PC-3 (cell line): Measurements from ENCODE around the gene PDC. TPM values are rescaled to one million over a fixed set of nuclear protein-coding genes. Genes with fewer than 3 reads are reported as not detected.
A peak's percentile ranks its signal among the peaks of the same experiment; 100 is the strongest.

ENCODE experiments used
- ATAC-seq: fragments of 200-7000 bp; cut with Tn5 transposase; 2 replicates; pipeline ENCODE4 v1.9.1; 2020; ENCODE audit warnings: mild to moderate bottlenecking, moderate library complexity
- BruUV-seq: library from RNA; stranded (reverse); fragments of 400-500 nt; replicated peaks from 2 replicates; lab custom pipeline; 2021; lab: Mats Ljungman, UMichigan
- CTCF ChIA-PET: fragments of 300-600 bp; sonication (Branson Sonifier 250); formaldehyde crosslinking; loops from one replicate; lab custom pipeline; 2022; ENCODE audit warnings: antibody characterized with exemption; lab: Charles Lee
- POLR2A ChIA-PET: fragments of 300-600 bp; sonication (Branson Sonifier 250); formaldehyde crosslinking; loops from one replicate; lab custom pipeline; 2022; ENCODE audit warnings: antibody characterized with exemption; ENCODE audit not compliant: unreplicated experiment; lab: Charles Lee
- DNase-seq: peaks from one replicate; pipeline ENCODE4 v3.0.0-alpha.2; 2015
- H2AFZ ChIP-seq: fragments of 300-600 bp; sonication (generic); 2 replicates; pipeline ENCODE4 v1.6.0; 2016; ENCODE audit warnings: antibody characterized with exemption, low read length
- H3F3A ChIP-seq: fragments of 300-600 bp; sonication (generic); one replicate; pipeline ENCODE4 v1.6.0; 2017; ENCODE audit warnings: antibody characterized with exemption, low read length, control low read depth, mild to moderate bottlenecking; ENCODE audit not compliant: unreplicated experiment
- H3K27ac ChIP-seq: fragments of 300-600 bp; sonication (generic); 2 replicates; pipeline ENCODE4 v1.5.1; 2016; ENCODE audit warnings: mild to moderate bottlenecking, low read length
- H3K27me3 ChIP-seq: fragments of 300-600 bp; sonication (generic); 2 replicates; pipeline ENCODE4 v1.6.1; 2016; ENCODE audit warnings: low read length, mixed read lengths
- H3K36me3 ChIP-seq: fragments of 300-600 bp; sonication (generic); 2 replicates; pipeline ENCODE4 v1.6.1; 2016; ENCODE audit warnings: low read depth, mixed run types, low read length, mixed read lengths
- H3K4me1 ChIP-seq: fragments of 300-600 bp; sonication (generic); 2 replicates; pipeline ENCODE4 v1.5.1; 2016; ENCODE audit warnings: low read length; ENCODE audit not compliant: insufficient read depth
- H3K4me2 ChIP-seq: fragments of 300-600 bp; sonication (generic); 2 replicates; pipeline ENCODE4 v1.6.0; 2016; ENCODE audit warnings: low read length
- H3K4me3 ChIP-seq: fragments of 300-600 bp; sonication (generic); 2 replicates; pipeline ENCODE4 v1.5.1; 2016; ENCODE audit warnings: mild to moderate bottlenecking, low read length, mixed read lengths
- H3K79me2 ChIP-seq: fragments of 300-600 bp; sonication (generic); 2 replicates; pipeline ENCODE4 v1.6.1; 2017; ENCODE audit warnings: low read length, mixed read lengths
- H3K9ac ChIP-seq: fragments of 300-600 bp; sonication (generic); 2 replicates; pipeline ENCODE4 v1.6.0; 2016; ENCODE audit warnings: mild to moderate bottlenecking, low read length
- H3K9me2 ChIP-seq: fragments of 300-600 bp; sonication (generic); replicated peaks from 2 replicates; pipeline ENCODE4 v1.6.1; 2016; ENCODE audit warnings: mixed run types, low read length, mixed read lengths
- H3K9me3 ChIP-seq: fragments of 300-600 bp; sonication (generic); 2 replicates; pipeline ENCODE4 v1.6.1; 2016; ENCODE audit warnings: low read length, mixed read lengths
- H4K20me1 ChIP-seq: fragments of 300-600 bp; sonication (generic); 2 replicates; pipeline ENCODE4 v1.6.1; 2016; ENCODE audit warnings: low read length, mixed read lengths
- EZH2 ChIP-seq: fragments of 300-600 bp; sonication (generic); IDR thresholded peaks from one replicate; pipeline ENCODE4 v1.6.1; 2017; ENCODE audit warnings: antibody characterized with exemption, mild to moderate bottlenecking, low read length; ENCODE audit not compliant: unreplicated experiment
- EZH2phosphoT487 ChIP-seq: fragments of 300-600 bp; sonication (generic); IDR thresholded peaks from 2 replicates; pipeline ENCODE4 v1.6.1; 2018; ENCODE audit warnings: mild to moderate bottlenecking, antibody characterized with exemption, low read length, borderline replicate concordance
- intact Hi-C: fragments of 100-400 bp; cut with micrococcal nuclease; formaldehyde crosslinking; loops from 2 replicates; pipeline ENCODE4 v1.9.0; 2023
- total RNA-seq: library from RNA; depleted of rRNA; stranded (reverse); fragments of >200 nt; gene quantifications from 2 replicates; pipeline ENCODE4 v1.2.3, GENCODE V29; 2014
- TF ChIP-seq, protein P1 (sequence below): fragments of 300-600 bp; sonication (generic); conservative IDR thresholded peaks from 2 replicates; pipeline ENCODE4 v1.5.1; 2017; ENCODE audit warnings: antibody characterized with exemption, low read depth, mild to moderate bottlenecking, low read length

Gene PDC
- total RNA-seq, 1 experiment from 2014 or later: not detected

DNA sequence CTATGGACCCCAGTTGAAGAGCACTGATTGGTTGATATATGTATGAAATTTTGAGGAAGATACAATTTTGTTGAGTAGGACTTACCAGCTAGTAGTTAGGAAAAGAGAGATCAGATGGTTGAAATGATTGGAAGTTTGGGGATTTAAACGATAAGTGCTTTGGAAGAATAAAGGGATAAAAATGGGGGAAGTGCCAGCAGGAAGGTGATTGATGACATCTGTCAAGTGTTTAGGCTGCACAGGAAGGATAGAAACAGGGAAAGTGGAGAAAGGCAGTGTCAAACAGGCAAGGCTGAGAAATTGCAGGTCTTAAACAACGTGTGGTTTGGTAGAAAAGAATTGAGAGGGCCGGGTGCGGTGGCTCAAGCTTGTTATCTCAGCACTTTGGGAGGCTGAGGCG, 22.3 kb downstream of the PDC start:
- Histone ChIP-seq H3K9ac (no peak overlapping the region), H3K27ac (no peak overlapping the region), H3K4me3 (no peak overlapping the region), H3K9me2 (no peaks in the 10 kb centered on the region), H3K4me1 (peaks cover 17% of the 10 kb centered on the region; the same call in 1 of the 2 replicates), H2AFZ (no peak overlapping the region), H3K4me2 (no peak overlapping the region), H3K36me3 (no peaks in the 10 kb centered on the region), H3K9me3 (no peaks in the 10 kb centered on the region), H3F3A (no peaks in the 10 kb centered on the region), H4K20me1 (no peaks in the 10 kb centered on the region), H3K27me3 (no peaks in the 10 kb centered on the region), H3K79me2 (no peaks in the 10 kb centered on the region)
- POLR2A ChIA-PET: no interaction called here
- DNase-seq (no peak), ATAC-seq (no peak)
- no TSS peak for BruUV-seq
- intact Hi-C loops: no loop called here
- CTCF ChIA-PET: no interaction called here
- TF ChIP-seq EZH2 (no peak), EZH2phosphoT487 (no peak)

DNA sequence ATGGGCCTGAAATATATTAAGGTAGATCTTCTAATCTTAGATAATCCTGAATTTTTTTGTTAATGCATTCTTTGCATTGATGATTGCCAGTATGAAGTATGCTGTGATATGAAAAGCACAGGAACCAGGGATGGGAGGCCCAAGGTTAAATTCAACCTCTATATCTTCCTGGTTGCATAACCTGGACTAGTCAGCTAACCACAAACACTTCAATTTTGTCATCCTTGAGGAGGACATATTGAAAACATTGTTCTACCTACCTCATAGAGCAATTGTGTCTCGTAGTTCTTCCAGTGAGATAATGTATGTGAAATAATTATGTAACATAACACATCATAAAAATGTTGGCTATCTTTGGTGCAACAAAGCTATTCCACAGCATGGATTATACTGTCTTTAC, 25.6 kb downstream of the PDC start:
- Histone ChIP-seq H3K9me3 (no peaks in the 10 kb centered on the region), H3K4me2 (no peak overlapping the region), H3K27ac (no peak overlapping the region), H3K9me2 (no peaks in the 10 kb centered on the region), H3K27me3 (no peaks in the 10 kb centered on the region), H4K20me1 (no peaks in the 10 kb centered on the region), H2AFZ (no peak overlapping the region), H3K9ac (no peak overlapping the region), H3K4me3 (no peak overlapping the region), H3K79me2 (no peaks in the 10 kb centered on the region), H3F3A (no peaks in the 10 kb centered on the region), H3K4me1 (peaks cover 3% of the 10 kb centered on the region; the same call in 1 of the 2 replicates), H3K36me3 (no peaks in the 10 kb centered on the region)
- ChIA-PET CTCF (no interaction called here), POLR2A (no interaction called here)
- BruUV-seq: no TSS peak
- intact Hi-C loops: no loop called here
- TF ChIP-seq, protein P1, sequence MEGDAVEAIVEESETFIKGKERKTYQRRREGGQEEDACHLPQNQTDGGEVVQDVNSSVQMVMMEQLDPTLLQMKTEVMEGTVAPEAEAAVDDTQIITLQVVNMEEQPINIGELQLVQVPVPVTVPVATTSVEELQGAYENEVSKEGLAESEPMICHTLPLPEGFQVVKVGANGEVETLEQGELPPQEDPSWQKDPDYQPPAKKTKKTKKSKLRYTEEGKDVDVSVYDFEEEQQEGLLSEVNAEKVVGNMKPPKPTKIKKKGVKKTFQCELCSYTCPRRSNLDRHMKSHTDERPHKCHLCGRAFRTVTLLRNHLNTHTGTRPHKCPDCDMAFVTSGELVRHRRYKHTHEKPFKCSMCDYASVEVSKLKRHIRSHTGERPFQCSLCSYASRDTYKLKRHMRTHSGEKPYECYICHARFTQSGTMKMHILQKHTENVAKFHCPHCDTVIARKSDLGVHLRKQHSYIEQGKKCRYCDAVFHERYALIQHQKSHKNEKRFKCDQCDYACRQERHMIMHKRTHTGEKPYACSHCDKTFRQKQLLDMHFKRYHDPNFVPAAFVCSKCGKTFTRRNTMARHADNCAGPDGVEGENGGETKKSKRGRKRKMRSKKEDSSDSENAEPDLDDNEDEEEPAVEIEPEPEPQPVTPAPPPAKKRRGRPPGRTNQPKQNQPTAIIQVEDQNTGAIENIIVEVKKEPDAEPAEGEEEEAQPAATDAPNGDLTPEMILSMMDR: no peak
- TF ChIP-seq EZH2 (no peak), EZH2phosphoT487 (no peak)
- ATAC-seq (no peak), DNase-seq (peak; percentile 1)

DNA sequence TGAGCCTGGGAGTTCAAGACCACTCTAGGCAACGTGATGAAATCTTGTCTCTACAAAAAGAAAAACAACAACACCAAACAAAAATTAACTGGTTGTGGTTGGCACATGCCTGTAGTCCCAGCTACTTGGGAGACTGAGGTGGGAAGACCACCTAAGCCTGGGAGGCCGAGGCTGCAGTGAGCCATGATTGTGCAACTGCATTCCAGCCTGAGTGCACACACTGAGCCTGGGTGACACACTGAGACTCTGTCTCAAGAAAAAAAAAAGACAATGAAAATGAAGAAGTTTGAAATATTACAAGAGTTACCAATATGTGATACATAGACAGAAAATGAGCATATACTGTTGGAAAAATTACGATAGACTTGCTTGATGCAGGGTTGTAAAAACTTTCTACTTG, 31.9 kb downstream of the PDC start:
- H3K27me3 ChIP-seq: no peaks in the 10 kb centered on the region
- POLR2A ChIA-PET: no interaction called here
- TF ChIP-seq EZH2: no peak
- no peak for TF ChIP-seq EZH2phosphoT487
- TF ChIP-seq, protein P1: no peak
- H3K9ac ChIP-seq: no peak overlapping the region
- H3K9me2 ChIP-seq: no peaks in the 10 kb centered on the region
- no peak overlapping the region for H2AFZ ChIP-seq
- H3K4me2 ChIP-seq: no peak overlapping the region
- H3K36me3 ChIP-seq: no peaks in the 10 kb centered on the region
- H3K79me2 ChIP-seq: no peaks in the 10 kb centered on the region
- no peaks in the 10 kb centered on the region for H3F3A ChIP-seq
- no peak overlapping the region for H3K4me3 ChIP-seq
- BruUV-seq: no TSS peak
- CTCF ChIA-PET: no interaction called here
- ATAC-seq: no peak
- H4K20me1 ChIP-seq: no peaks in the 10 kb centered on the region
- no peak overlapping the region for H3K27ac ChIP-seq
- H3K4me1 ChIP-seq: no peaks in the 10 kb centered on the region
- intact Hi-C loops: no loop called here
- no peak for DNase-seq
- H3K9me3 ChIP-seq: no peaks in the 10 kb centered on the region
